ENCODE data around the gene CBFA2T3. TPM values are rescaled to one million over a fixed set of nuclear protein-coding genes. Genes with fewer than 3 reads are reported as not detected.

The CBFA2T3 gene
- total and polyA plus RNA-seq, 4 donors: 4.7 to 11.8 (median 6.6) TPM

DNA sequence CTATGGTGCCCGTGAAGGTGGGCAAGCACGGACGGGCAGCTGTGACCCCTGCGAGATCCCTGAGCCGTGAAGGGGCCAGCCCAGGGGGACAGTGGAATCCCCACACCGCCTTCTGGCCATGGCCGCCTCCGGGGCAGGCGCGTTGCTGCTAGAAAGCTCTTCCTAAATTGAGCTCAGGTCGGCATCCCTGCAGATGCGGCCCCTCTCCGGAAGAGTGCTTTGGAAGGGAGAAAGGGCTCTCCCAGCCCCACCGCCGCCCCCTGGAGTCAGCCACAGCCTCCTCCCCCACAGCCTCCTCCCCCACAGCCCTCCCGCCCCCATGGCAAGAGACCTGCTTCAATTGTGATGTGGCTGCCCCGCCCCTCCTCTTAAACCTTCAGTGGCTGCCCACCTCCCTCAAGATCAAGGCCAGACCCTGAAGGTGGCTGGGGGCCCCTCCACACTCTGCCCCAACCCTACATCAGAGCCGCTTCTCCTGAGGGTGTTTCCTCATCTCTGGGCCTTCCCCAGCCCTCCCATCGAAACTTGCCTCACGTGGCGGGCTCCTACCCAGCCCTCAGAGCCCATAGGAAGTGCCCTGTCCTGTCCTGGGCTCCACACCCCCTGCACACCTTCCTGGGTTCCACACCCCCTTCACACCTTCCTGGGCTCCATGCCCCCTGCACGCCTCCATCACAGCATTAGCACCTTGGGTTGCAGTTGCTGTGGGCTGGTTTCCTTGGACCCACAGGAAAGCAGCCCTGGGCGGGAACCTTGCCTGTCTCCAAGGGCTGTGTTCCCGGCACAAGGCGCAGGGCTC, 5.5 kb upstream of the CBFA2T3 start:
- H3K9ac ChIP-seq (ENCODE audit: insufficient read depth in 1 of 2, low read length in 2 of 2): no peak overlapping the region
- H3K4me1 ChIP-seq (ENCODE audit: control insufficient read depth in 5 of 5, insufficient read depth in 5 of 5, low read length in 5 of 5): peaks cover 0 to 4% (median 0%) of the 10 kb centered on the region in 5 donors
- no peak overlapping the region for H3K4me3 ChIP-seq
- no peaks in the 10 kb centered on the region for H3K9me3 ChIP-seq (ENCODE audit: control insufficient read depth in 4 of 4, insufficient read depth in 3 of 4, low read length in 3 of 4)
- H3K36me3 ChIP-seq (ENCODE audit: control insufficient read depth in 4 of 4, insufficient read depth in 4 of 4, low read length in 4 of 4): no peaks in the 10 kb centered on the region
- H3K27ac ChIP-seq (ENCODE audit: low read depth in 1 of 2, low read length in 1 of 2): no peak overlapping the region
- TF ChIP-seq, protein P1, sequence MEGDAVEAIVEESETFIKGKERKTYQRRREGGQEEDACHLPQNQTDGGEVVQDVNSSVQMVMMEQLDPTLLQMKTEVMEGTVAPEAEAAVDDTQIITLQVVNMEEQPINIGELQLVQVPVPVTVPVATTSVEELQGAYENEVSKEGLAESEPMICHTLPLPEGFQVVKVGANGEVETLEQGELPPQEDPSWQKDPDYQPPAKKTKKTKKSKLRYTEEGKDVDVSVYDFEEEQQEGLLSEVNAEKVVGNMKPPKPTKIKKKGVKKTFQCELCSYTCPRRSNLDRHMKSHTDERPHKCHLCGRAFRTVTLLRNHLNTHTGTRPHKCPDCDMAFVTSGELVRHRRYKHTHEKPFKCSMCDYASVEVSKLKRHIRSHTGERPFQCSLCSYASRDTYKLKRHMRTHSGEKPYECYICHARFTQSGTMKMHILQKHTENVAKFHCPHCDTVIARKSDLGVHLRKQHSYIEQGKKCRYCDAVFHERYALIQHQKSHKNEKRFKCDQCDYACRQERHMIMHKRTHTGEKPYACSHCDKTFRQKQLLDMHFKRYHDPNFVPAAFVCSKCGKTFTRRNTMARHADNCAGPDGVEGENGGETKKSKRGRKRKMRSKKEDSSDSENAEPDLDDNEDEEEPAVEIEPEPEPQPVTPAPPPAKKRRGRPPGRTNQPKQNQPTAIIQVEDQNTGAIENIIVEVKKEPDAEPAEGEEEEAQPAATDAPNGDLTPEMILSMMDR (IDR thresholded peaks at IDR 0.05; ENCODE audit: control extremely low read depth, extremely low read depth): no peak
- peaks cover 0 to 7% (median 0%) of the 10 kb centered on the region in 3 donors for H3K27me3 ChIP-seq (ENCODE audit: control insufficient read depth in 3 of 3, insufficient read depth in 3 of 3, low read length in 2 of 3)
- WGBS, 2 donors: 77 to 78% methylated on average over 25 of the region's 25 CpGs
- ATAC-seq (ENCODE audit: insufficient read depth, low FRiP score) (no peak), DNase-seq (no peak)

DNA sequence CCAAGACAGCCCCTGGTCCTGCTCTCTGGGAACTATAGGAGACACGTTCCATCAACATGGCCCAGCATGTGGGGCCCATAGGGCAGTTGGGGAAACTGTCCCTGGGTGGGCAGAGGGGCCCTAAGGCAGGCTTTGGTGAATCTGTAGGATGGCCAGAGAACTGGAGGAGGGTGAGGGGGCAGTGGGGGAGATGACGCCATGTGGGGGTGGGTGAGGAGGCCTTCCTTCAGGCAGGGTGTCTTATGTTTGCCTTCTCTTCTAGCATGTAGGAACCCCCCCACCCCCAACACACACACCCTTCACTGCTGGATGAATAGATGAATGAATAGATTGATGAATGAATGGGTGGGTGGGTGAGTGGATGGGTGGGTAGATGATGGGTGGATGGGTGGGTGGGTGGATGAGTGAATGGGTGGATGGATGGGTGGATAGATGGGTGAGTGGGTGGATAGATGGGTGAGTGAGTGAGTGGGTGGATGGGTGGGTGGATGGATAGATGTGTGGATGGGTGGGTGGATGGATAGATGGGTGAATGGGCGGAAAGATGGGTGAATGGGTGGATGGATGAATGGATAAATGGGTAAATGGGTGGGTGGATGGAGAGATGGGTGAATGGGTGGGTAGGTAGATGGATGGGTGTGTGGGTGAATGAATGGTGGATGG, 2.5 kb upstream of the CBFA2T3 start:
- ATAC-seq (ENCODE audit: insufficient read depth, low FRiP score) (no peak), DNase-seq (no peak)
- WGBS, 2 donors: 57 to 72% methylated on average over 3 of the region's 3 CpGs
- Histone ChIP-seq H3K4me3 (no peak overlapping the region), H3K36me3 (ENCODE audit: control insufficient read depth in 4 of 4, insufficient read depth in 4 of 4, low read length in 4 of 4) (no peaks in the 10 kb centered on the region), H3K9me3 (ENCODE audit: control insufficient read depth in 4 of 4, insufficient read depth in 3 of 4, low read length in 3 of 4) (no peaks in the 10 kb centered on the region), H3K9ac (ENCODE audit: insufficient read depth in 1 of 2, low read length in 2 of 2) (no peak overlapping the region), H3K4me1 (ENCODE audit: control insufficient read depth in 5 of 5, insufficient read depth in 5 of 5, low read length in 5 of 5) (peaks cover 0 to 13% (median 3%) of the 10 kb centered on the region in 5 donors), H3K27me3 (ENCODE audit: control insufficient read depth in 3 of 3, insufficient read depth in 3 of 3, low read length in 2 of 3) (peaks cover 0 to 7% (median 0%) of the 10 kb centered on the region in 3 donors), H3K27ac (ENCODE audit: low read depth in 1 of 2, low read length in 1 of 2) (no peak overlapping the region)
- TF ChIP-seq, protein P1 (IDR thresholded peaks at IDR 0.05; ENCODE audit: control extremely low read depth, extremely low read depth): no peak

DNA sequence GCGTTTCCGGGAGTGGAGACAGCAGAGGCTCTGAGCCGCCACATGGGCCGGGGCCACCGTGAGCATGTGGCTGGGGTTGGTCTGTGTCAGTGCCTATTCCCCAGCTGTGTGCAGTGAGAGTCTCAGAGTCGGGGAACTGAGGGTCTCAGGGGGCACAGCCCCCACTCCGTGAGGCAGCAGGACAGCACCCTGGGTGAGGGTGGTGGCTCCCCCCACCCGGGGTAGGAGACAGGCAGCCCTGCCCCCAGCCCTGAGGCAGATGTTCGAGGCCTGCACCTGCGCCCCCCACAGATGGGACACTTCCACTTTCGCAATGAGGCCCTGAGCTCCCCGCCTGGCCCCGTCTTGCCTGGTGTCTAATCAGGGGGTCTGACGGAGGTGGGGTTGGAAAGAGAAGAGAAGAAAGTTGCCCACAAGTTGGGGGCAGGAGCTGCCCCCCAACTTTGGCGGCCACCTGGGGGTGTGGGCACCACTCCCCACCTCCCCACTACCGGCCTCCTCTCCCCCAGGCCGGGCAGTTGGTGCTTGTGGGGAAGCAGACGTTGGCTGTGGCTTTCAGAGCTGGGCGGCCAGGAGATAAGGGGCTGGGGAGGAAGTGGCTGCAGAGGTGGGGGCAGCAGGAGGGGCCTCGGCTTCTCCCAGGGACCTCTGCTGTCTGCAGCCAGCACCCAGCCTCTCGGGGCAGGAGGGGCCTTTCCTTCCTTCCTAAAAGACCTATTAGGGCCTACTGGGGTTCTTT, 1.8 kb upstream of the CBFA2T3 start:
- H3K4me3 ChIP-seq: no peak overlapping the region
- H3K9me3 ChIP-seq (ENCODE audit: control insufficient read depth in 4 of 4, insufficient read depth in 3 of 4, low read length in 3 of 4): no peaks in the 10 kb centered on the region
- no peaks in the 10 kb centered on the region for H3K27me3 ChIP-seq (ENCODE audit: control insufficient read depth in 3 of 3, insufficient read depth in 3 of 3, low read length in 2 of 3)
- no peaks in the 10 kb centered on the region for H3K36me3 ChIP-seq (ENCODE audit: control insufficient read depth in 4 of 4, insufficient read depth in 4 of 4, low read length in 4 of 4)
- no peak overlapping the region for H3K27ac ChIP-seq (ENCODE audit: low read depth in 1 of 2, low read length in 1 of 2)
- no peak for ATAC-seq (ENCODE audit: insufficient read depth, low FRiP score)
- DNase-seq: no peak
- 27 to 56% methylated on average over 18 to 21 of the region's 21 CpGs for WGBS, 2 donors
- TF ChIP-seq, protein P1 (IDR thresholded peaks at IDR 0.05; ENCODE audit: control extremely low read depth, extremely low read depth): no peak
- H3K4me1 ChIP-seq (ENCODE audit: control insufficient read depth in 5 of 5, insufficient read depth in 5 of 5, low read length in 5 of 5): peaks cover 0 to 13% (median 3%) of the 10 kb centered on the region in 5 donors
- H3K9ac ChIP-seq (ENCODE audit: insufficient read depth in 1 of 2, low read length in 2 of 2): no peak overlapping the region
